Measurements from ENCODE around the gene TBX20.

DNA sequence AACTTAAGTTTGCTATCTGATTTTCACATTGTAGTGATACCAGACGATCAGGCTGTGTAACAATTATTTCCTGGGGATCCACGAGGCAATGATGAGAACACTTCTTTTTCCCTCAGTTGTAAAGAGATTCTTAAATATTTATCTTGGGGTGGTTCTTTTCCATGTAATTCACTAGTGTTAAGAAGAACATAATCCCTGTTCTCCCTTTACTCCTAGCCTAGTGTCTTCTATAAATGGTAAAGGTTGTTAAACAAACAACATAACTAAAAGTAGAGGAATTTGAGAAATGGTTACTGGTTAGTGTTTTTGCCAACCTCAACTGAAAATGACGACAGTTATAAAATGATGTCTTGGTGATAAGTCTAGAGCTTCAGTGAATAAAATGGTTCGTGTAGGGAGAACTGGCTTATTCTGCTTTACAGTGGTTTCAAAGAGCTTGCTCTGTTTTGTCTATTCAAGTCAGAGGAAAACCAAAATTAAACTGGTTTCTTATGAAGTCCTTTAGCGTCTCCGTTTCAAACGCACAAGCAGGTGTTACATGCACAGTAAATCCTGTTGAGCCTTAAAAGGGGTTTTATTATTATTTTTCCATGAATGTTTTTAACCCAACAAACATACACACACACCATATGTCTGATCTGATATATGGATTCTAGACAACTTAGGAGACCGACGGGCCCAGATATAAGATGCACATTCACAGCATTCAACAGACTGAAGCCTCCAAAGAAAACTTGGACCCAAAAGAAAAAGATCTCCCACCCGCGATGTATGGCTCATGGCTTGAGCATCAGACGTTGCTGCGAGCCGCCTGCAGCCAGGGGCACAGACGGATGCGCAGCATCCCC is 1.1 kb downstream of the TBX20 start:
- TF ChIP-seq, protein P1, sequence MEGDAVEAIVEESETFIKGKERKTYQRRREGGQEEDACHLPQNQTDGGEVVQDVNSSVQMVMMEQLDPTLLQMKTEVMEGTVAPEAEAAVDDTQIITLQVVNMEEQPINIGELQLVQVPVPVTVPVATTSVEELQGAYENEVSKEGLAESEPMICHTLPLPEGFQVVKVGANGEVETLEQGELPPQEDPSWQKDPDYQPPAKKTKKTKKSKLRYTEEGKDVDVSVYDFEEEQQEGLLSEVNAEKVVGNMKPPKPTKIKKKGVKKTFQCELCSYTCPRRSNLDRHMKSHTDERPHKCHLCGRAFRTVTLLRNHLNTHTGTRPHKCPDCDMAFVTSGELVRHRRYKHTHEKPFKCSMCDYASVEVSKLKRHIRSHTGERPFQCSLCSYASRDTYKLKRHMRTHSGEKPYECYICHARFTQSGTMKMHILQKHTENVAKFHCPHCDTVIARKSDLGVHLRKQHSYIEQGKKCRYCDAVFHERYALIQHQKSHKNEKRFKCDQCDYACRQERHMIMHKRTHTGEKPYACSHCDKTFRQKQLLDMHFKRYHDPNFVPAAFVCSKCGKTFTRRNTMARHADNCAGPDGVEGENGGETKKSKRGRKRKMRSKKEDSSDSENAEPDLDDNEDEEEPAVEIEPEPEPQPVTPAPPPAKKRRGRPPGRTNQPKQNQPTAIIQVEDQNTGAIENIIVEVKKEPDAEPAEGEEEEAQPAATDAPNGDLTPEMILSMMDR (conservative IDR thresholded peaks at IDR 0.05; ENCODE audit: low read depth in 2 of 2) = no peak
- no peak for TF ChIP-seq JUNB (IDR thresholded peaks at IDR 0.05; ENCODE audit: unreplicated experiment)
- TF ChIP-seq POLR2AphosphoS5 (IDR thresholded peaks at IDR 0.05; ENCODE audit: low read depth) = no peak
- no peak for TF ChIP-seq CREB1 (CRISPR knock-in tag; IDR thresholded peaks at IDR 0.05; ENCODE audit: low read depth)
- TF ChIP-seq STAT1 (IDR thresholded peaks at IDR 0.05; ENCODE audit: unreplicated experiment) = no peak
- no peak for TF ChIP-seq ZNF462 (CRISPR knock-in tag; IDR thresholded peaks at IDR 0.05)
- peak; percentile 92 for TF ChIP-seq EZH2 (IDR thresholded peaks at IDR 0.05; ENCODE audit: low read depth, unreplicated experiment)
- TF ChIP-seq EZH2phosphoT487 (IDR thresholded peaks at IDR 0.05; ENCODE audit: unreplicated experiment) = no peak

Measured in GM23338 (cell line).